HG02763 (cell line): ENCODE measurements around the gene GEMIN5.

Source experiments
- ATAC-seq: cut with Tn5 transposase; IDR thresholded peaks from one replicate; pipeline ENCODE4 v1.9.1; 2021; ENCODE audit warnings: mild to moderate bottlenecking, moderate library complexity; ENCODE audit not compliant: unreplicated experiment

GEMIN5 gene

DNA sequence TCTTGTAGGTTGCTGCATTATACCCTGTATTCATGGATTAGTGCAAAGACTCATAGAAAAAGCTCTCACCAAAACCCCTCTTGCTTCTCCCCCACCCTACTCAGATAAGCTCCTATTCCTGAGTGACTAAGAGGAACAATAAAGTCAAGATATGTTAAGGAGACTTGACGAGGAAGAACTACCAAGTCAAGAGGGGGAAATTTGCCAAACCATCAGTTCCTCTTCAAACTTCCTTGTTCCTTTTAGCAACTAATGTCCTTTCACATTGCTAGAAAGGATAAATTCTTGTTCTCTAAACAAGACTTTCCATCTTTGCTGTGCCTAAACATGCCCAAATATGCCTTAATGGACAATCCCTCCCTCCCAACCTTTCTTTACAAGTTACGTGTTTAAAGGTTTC lies 52.6 kb downstream of the GEMIN5 start:
- no peak for ATAC-seq

DNA sequence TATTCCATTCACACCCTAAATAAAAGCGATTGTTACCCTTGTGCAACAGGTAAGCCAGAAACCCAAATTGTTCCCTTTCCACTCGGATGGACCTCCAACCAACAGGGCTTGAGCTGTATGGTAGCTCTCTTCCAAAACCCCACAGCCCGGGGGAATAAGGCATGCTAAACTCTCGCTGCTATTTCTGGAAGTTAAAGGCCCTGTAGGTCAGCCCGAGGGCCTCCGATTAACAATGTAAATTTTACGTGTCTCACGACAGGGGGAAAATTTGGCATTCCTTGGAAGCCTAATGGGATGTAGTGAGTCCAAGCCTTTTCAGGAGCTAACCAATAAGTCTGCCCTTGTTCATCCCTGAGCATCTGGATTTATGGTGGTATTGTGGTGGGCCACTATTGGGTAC lies 53.6 kb downstream of the GEMIN5 start:
- no peak for ATAC-seq

DNA sequence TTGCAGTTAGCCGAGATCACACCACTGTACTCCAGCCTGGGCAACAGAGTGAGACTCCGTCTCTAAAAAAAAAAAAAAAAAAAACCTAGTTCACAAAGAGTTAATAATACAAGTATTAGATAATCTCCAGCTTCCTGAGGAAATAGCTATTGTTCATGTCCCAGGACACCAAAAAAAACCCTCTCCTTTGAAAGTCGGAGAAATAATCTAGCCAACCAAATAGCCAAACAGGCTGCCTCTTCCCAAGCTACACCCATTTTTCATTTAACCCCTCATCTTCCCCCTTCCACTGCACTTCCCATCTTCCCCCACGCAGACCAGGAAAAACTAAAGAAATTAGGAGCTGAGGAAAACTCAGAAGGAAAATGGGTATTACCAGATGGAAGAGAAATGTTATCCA lies 56.0 kb downstream of the GEMIN5 start:
- no peak for ATAC-seq

DNA sequence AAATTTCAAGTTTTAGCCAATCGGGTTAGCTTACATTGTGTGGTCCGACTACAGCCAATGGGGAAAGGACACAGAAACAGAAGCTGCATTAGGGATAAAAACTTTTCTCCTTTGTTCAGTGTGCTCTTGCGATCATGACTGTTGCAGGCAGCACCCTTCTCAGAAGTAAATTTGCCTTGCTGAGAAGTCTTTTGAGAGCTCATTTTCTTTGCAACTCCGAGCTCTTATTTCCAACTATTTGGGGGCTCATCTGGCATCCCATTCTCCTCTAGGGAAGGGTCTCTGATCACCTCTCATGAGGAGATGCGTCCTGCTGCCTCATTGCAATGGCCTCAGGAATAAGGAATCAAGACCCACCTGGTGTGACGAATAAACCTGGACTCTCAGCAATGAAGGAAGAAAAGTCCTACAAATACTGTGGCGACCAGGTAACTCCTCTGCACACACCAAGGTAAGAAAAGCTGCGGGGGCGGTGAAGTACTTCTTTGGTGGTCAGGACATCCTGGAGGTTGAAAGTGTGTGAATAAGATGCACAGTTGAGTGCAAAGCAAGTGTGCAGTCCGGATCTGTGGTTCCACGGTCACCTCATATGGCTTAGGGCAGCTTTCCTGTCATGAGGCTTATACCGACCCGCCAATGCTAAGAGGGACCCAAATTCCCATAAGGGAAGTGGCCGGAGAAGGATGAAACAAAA lies 59.2 kb downstream of the GEMIN5 start:
- no peak for ATAC-seq

- no peak for ATAC-seq
Observed at GRCh38 chr5:154873791-154874331, 64.2 kb downstream of the GEMIN5 start.

- no peak for ATAC-seq
Observed at GRCh38 chr5:154871734-154872133, 66.3 kb downstream of the GEMIN5 start.

DNA sequence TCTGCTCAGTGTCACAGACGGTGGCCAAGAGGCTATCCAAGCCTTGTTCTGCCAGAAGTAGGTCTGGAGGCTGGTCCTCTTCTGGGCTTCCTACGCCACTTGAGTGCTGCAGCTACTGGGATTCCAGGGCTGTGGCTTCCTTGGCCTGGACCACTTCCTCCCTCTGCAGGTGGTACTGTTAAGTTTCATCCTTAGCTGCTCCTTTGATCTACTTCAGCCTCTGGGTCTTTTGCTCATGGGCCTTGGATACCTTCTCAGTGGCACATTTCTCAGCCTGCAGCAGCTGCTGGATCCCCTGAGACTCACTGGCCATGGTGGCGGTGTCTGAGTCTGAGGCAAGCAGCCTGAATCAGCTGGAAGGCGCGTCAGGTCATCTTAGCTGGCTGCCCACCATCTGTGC lies 69.3 kb downstream of the GEMIN5 start:
- no peak for ATAC-seq

- ATAC-seq = no peak
Observed at GRCh38 chr5:154866841-154867240, 71.2 kb downstream of the GEMIN5 start.

DNA sequence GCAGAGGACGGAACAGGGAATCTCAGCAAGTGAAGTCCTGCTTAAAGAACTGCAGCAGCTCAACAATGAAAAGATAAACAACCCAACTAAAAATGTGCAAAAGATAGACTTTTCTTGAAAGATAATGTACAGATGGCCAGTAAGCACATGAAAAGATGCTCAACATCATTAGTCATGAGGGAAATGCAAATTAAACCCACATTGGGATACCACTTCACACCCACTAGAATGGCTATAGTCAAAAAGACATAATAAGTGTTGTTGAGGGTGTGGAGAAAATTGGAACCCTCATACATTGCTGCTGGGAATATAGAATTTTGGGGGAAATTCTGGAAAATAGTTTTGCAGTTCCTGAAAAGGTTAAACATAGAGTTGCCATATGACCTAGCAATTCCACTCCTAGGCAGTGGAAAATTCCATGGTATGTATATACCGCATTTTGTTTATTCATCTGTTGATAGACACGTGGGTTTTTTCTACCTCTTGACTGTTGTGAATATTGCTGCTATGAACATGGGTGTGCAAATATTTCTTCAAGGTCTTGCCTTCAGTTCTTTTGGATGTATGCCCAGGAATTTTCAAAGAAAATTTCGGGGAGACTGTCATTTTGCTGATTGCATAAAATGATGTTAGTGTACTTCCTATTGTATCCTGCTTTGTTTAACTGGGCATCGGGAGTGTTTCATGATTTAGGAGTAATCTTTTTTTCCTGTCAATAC lies 72.4 kb downstream of the GEMIN5 start:
- ATAC-seq = no peak

GRCh38 chr5:154863291-154864080 lies 74.5 kb downstream of the GEMIN5 start:
- ATAC-seq = no peak

DNA sequence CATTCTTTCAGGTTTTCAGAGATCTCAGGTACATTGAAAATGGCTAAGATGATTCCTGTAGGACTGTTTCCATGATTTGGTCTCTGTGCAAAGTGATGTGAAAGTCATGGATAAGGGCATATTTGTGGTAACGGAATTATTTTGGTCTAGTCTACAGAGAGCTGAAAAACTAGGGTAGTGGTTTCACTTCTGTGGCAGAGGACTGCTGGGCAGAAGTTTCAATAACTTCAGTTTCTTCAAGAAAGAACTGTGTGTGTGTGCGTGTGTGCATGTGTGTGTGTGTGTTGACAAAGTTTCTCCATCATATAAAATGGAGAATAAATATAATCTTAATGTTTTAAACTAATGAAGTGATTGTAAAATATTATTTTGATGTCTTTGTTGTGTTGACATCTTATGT lies 75.2 kb downstream of the GEMIN5 start:
- ATAC-seq = no peak

GRCh38 chr5:154861946-154862345 lies 76.1 kb downstream of the GEMIN5 start:
- ATAC-seq = no peak

DNA sequence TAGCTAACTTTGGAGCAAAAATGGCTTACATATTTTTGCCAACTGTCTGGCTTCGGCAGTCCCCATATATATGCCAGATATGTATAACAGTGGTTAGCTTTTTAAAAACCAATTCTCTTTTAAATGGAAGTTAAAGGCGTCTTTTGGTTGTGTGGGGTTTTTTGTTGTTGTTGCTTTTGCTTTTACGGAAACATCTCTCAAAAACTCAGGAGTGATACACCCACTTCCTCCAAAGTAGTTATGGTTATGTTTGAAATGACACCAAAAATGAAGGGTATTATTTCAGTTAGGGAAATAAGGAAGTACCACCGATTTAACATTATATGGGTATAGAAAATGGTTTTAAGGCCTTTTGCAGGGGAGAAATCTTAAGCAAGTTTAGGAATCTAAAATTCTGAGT lies 77.2 kb downstream of the GEMIN5 start:
- ATAC-seq = no peak

DNA sequence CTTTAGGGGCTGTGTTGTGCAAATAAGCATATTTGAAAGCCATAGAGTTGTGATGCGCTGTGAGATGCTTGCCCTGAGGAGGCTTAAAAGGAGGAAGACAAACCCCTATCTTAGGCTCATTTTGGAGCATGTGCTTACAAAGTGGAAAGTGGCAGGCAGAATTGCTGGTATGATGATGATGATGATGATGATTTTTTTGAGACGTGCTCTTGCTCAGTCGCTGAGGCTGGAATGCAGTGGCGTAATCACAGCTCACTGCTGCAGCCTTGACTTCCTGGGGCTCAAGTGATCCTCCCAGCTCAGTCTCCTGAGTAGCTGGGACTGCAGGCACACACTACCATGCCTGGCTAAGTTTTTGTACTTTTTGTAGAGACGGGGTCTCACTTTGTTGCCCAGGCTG lies 77.9 kb downstream of the GEMIN5 start:
- ATAC-seq = no peak

GRCh38 chr5:154858972-154859871 lies 78.8 kb downstream of the GEMIN5 start:
- ATAC-seq = no peak

GRCh38 chr5:154858297-154858971 lies 79.6 kb downstream of the GEMIN5 start, which contains the start of gene CNOT8:
TSS of gene CNOT8 (plus strand) at chr5:154858627. CDS start at chr5:154863279, 4,652 bp downstream.
- ATAC-seq = peak; percentile 79

GRCh38 chr5:154857530-154858296 lies 80.3 kb downstream of the GEMIN5 start:
- peak; percentile 60 for ATAC-seq

DNA sequence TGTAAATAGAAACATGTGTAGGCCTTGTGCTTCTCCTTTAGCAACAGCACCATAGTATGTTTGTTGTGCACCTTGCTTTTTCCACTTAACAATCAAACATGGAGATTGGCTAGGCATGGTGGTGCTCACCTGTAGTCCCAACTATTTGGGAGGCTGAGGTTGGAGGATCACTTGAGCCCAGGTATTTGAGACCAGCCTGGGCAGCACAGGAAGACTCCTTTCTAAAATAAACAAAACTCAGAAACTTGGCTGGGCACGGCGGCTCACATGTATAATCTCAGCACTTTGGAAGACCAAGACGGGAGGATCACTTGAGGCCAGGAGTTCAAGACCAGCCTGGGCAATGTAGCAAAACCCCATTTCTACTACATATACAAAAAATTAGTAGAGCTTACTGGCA lies 86.7 kb downstream of the GEMIN5 start:
- ATAC-seq = no peak
